ENCODE results near the gene CCDC71.

DNA sequence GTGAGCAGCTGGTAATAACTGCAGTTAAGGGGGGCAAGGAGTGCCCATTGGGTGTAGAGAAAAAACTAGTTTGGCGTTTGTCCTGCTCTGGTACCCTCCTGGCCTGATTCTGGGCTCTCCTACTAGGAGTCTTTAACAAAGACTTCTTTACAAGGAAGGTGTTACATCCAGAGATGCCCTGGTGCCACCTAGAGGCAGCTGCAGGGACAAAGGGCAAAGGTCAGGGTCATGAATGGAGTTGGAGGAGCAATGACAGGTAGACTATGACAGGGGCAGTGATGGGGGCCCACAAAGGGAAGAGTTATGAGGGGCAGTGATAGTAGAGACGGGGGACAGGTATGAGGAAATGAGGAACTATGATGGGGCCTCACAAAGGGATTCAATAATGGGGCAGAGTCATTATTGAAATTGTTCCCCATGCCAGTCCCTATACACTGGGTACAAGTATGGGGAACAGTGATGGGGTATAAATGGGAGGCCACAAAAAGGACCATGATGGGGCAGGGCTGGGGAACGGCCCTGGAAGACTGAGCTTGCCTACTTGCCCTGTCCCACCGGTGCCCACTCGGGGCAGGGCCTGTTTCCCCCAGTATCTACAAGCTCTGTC is 7.9 kb downstream of the CCDC71 start:
- TF ChIP-seq EZH2 (IDR thresholded peaks at IDR 0.05; ENCODE audit: insufficient read depth, poor library complexity, severe bottlenecking): no peak
- TF ChIP-seq EZH2phosphoT487 (IDR thresholded peaks at IDR 0.05; ENCODE audit: insufficient read depth, low read depth): no peak

All from GM23248 (cell line).